Calu3 (cell line): ENCODE results near the gene GDPD5. TPM values are rescaled to one million over a fixed set of nuclear protein-coding genes. Genes with fewer than 3 reads are reported as not detected.
A peak's percentile ranks its signal among the peaks of the same experiment; 100 is the strongest.

ENCODE experiments used
- BruUV-seq: library from RNA; stranded (reverse); fragments of 400-500 nt; replicated peaks from 2 replicates; lab custom pipeline; 2021; lab: Mats Ljungman, UMichigan
- CTCF ChIA-PET: fragments of 300-600 bp; sonication (Branson Sonifier 250); formaldehyde crosslinking; loops from one replicate; lab custom pipeline; 2022; ENCODE audit warnings: antibody characterized with exemption; lab: Charles Lee
- DNase-seq: peaks from one replicate; pipeline ENCODE4 v3.0.0; 2022
- H3K27ac Mint-ChIP-seq: one replicate; pipeline ENCODE4 v1.8.0; 2022; ENCODE audit warnings: mixed read lengths; ENCODE audit not compliant: unreplicated experiment
- H3K27me3 Mint-ChIP-seq: one replicate; pipeline ENCODE4 v1.8.0; 2022; ENCODE audit warnings: mixed read lengths; ENCODE audit not compliant: unreplicated experiment
- H3K36me3 Mint-ChIP-seq: one replicate; pipeline ENCODE4 v1.8.0; 2022; ENCODE audit warnings: mild to moderate bottlenecking, moderate library complexity, mixed read lengths; ENCODE audit not compliant: insufficient read depth, unreplicated experiment
- H3K4me1 Mint-ChIP-seq: one replicate; pipeline ENCODE4 v1.8.0; 2022; ENCODE audit warnings: mild to moderate bottlenecking, low read depth, mixed read lengths; ENCODE audit not compliant: unreplicated experiment
- H3K4me3 Mint-ChIP-seq: one replicate; pipeline ENCODE4 v1.8.0; 2022; ENCODE audit warnings: mild to moderate bottlenecking, low read depth, moderate library complexity, mixed read lengths; ENCODE audit not compliant: unreplicated experiment
- H3K9me3 Mint-ChIP-seq: one replicate; pipeline ENCODE4 v1.8.0; 2022; ENCODE audit warnings: low read depth, mixed read lengths; ENCODE audit not compliant: unreplicated experiment
- intact Hi-C: fragments of 100-400 bp; cut with micrococcal nuclease; formaldehyde crosslinking; loops from one replicate; pipeline ENCODE4 v1.10.0; 2022; ENCODE audit not compliant: unreplicated experiment
- total RNA-seq: library from RNA; stranded (reverse); gene quantifications from 2 replicates; pipeline ENCODE4 v1.2.3, GENCODE V29; 2022
- TF ChIP-seq, protein P1 (sequence below): fragments of 200-600 bp; IDR thresholded peaks from one replicate; pipeline ENCODE4 v1.8.0; 2022; ENCODE audit warnings: antibody characterized with exemption; ENCODE audit not compliant: unreplicated experiment

GDPD5 gene
- total RNA-seq, 1 experiment from 2014 or later: 7.0 TPM

GRCh38 chr11:75526192-75526541 lies 426 bp upstream of the GDPD5 start:
- H3K9me3 Mint-ChIP-seq: no peaks in the 10 kb centered on the region
- BruUV-seq: no TSS peak
- peaks cover 10% of the 10 kb centered on the region for H3K36me3 Mint-ChIP-seq
- TF ChIP-seq, protein P1, sequence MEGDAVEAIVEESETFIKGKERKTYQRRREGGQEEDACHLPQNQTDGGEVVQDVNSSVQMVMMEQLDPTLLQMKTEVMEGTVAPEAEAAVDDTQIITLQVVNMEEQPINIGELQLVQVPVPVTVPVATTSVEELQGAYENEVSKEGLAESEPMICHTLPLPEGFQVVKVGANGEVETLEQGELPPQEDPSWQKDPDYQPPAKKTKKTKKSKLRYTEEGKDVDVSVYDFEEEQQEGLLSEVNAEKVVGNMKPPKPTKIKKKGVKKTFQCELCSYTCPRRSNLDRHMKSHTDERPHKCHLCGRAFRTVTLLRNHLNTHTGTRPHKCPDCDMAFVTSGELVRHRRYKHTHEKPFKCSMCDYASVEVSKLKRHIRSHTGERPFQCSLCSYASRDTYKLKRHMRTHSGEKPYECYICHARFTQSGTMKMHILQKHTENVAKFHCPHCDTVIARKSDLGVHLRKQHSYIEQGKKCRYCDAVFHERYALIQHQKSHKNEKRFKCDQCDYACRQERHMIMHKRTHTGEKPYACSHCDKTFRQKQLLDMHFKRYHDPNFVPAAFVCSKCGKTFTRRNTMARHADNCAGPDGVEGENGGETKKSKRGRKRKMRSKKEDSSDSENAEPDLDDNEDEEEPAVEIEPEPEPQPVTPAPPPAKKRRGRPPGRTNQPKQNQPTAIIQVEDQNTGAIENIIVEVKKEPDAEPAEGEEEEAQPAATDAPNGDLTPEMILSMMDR: no peak
- peak overlapping the region; percentile 35 for H3K27ac Mint-ChIP-seq
- CTCF ChIA-PET: no interaction called here
- no peaks in the 10 kb centered on the region for H3K4me1 Mint-ChIP-seq
- intact Hi-C loops: no loop called here
- no peak for DNase-seq
- H3K4me3 Mint-ChIP-seq: peak overlapping the region; percentile 66
- H3K27me3 Mint-ChIP-seq: peaks cover 57% of the 10 kb centered on the region

- Mint-ChIP-seq H3K4me3 (peak overlapping the region; percentile 66), H3K27ac (no peak overlapping the region), H3K9me3 (no peaks in the 10 kb centered on the region), H3K4me1 (no peaks in the 10 kb centered on the region), H3K36me3 (peaks cover 10% of the 10 kb centered on the region), H3K27me3 (peaks cover 55% of the 10 kb centered on the region)
- TF ChIP-seq, protein P1: no peak
- intact Hi-C loops: no loop called here
- CTCF ChIA-PET: no interaction called here
- no TSS peak for BruUV-seq
- DNase-seq: no peak
These were observed 892 bp downstream of the GDPD5 start for GRCh38 chr11:75524665-75525432.

DNA sequence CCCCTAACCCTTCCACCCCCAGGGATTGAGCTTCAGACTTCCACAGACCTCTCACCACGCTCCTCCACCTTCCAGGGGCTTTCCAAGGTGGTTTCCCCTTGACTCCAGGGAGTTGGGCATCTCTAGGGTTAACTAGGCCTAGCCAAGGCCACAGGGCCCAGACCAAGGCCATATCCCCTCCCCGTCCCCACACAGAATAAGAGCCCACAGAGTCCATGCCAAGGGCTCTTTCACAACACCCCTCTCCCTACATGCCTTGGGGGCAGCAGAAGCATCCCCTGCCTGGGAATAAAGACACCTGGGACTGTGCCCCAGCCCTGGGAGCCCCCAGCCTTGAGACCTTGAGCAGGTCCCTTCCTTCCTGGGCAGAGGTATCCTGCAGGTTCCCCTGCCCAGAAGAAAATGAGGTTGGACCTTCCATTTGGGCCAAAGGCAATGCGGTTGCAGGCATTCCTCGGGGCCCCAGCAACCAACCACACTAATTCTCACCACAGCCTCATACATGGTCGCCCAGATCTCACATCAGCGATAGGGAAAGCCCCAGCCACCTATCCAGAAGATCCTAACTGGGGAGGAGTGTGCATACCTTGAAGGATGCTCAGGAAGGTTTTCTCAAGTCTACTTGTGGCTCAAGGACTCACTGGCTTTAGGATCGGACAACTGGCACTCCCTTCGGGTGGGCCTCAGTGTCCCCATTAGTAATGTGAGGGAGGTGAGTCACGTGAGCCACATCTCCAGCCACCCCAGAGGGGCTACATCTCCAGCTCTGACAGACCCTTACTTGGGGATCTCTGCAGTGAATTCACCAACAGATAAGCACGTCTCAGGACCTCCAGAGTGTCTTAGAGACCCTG lies 1.7 kb downstream of the GDPD5 start:
- intact Hi-C loops: no loop called here
- CTCF ChIA-PET: no interaction called here

GRCh38 chr11:75523189-75523588 lies 2.6 kb downstream of the GDPD5 start:
- no peak overlapping the region for H3K27ac Mint-ChIP-seq
- no peaks in the 10 kb centered on the region for H3K9me3 Mint-ChIP-seq
- TF ChIP-seq, protein P1: no peak
- peaks cover 10% of the 10 kb centered on the region for H3K36me3 Mint-ChIP-seq
- intact Hi-C loops: no loop called here
- CTCF ChIA-PET: interaction anchor here (0.9 kb wide), 1 partner anchor 25 kb away, joined by 4 read pairs; no protein-coding TSS in a partner anchor
- H3K4me3 Mint-ChIP-seq: no peak overlapping the region
- BruUV-seq: no TSS peak
- DNase-seq: no peak
- no peaks in the 10 kb centered on the region for H3K4me1 Mint-ChIP-seq
- H3K27me3 Mint-ChIP-seq: peaks cover 38% of the 10 kb centered on the region

More for the DNA sequence above, 1.7 kb downstream of the GDPD5 start:
- no peak for DNase-seq
- no TSS peak for BruUV-seq
- Mint-ChIP-seq H3K9me3 (no peaks in the 10 kb centered on the region), H3K4me3 (peak overlapping the region; percentile 66), H3K27me3 (peaks cover 47% of the 10 kb centered on the region), H3K27ac (no peak overlapping the region), H3K4me1 (no peaks in the 10 kb centered on the region), H3K36me3 (peaks cover 10% of the 10 kb centered on the region)
- TF ChIP-seq, protein P1: no peak
